Amygdala (tissue), 56 donors: ENCODE data around the gene TACO1.

ENCODE experiments used
- DNase-seq, 56 donors: peaks; one replicate each; lab custom pipeline; 2025; lab: John Stamatoyannopoulos, UW

Gene TACO1

DNA sequence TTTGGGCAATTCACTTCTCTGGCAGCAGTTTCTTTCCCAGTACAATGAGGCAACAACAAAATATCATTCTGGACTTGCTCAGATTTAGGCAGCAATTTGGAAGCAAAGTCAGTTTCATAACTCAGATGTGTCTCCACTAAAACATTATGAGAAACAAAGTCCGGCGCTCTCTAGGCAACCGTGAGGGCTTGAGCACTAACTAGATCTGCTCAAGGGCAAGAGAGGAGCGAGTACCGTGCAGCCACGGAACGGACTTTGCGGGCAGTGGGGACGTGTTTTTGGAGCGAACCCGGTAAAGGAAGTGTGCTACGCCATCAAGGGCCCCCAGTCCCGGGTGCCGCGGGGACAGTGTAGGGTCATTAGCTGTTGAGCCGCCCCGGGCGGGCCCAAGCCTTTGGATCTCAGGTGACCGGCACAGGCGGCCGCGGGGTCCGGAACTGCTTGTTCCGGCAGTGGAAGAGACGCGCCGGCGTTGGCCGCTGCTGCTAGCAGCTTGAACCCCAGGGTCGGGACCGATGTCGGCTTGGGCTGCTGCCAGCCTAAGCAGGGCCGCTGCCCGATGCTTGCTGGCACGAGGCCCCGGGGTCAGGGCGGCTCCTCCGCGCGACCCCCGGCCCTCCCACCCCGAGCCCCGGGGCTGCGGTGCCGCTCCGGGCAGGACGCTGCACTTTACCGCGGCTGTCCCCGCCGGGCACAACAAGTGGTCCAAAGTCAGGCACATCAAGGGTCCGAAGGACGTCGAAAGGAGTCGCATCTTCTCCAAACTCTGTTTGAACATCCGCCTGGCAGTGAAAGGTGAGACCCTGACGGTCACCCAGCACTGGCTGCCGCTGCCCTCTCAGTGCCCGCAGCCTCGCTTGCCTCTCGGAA, at the start of gene TACO1:
Gene TACO1, plus strand, starts transcription at position 327 of the 870 bp plus-strand sequence. Its CDS starts 189 bp downstream, at position 516.
- DNase-seq = peak in 55 of 56 donors; percentile 37 to 84 (median 69)

DNA sequence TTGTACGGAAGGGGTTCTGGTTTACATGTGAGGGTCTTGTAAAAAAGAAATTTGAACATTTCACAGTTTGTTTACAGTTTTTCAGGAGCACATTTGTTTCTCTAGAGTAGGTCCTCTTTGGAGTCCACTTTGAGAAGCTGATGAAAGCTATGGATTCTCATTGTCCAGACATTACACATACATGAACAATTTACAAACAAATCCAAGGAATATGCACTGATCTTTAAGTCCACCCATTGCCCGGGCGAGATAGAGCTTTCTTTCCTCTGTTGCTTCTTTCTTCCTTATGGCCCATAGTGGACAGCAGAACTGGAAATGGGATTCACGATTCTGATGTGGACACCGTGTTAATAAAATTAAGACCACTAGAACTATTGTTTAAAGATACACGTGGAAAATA, 48.5 kb upstream of the TACO1 start:
- DNase-seq = no peak

DNA sequence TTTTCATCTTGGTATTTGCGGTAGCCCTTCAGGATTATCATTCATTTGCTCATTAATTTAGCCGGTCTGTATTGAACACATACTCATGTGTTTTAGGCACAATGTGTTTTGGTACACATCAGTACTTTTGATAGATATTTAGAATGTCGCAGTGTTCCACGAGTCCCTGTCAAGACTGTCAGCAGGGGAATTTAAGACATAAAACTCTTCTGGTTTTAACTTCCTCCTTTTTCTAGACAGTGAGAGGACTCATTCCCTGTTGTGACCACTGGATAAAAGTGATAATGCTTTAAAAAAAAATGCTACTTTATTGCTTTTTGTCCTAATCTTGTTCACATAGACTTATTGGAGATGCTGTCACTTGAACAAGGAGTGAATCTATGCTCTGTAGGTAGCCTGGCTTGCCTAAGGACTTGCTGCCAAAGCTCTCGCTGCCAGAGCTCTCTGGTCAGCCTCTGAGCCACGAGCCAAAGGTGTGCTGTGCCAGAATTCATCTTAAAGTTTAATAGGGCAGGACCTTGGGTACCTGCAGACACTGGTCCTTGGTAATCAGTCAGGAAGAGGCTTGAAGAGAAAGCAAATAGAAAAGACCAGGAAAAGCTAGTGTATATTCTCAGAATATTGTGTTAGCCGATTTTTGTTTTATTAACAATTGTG, 45.1 kb upstream of the TACO1 start:
- DNase-seq = no peak

DNA sequence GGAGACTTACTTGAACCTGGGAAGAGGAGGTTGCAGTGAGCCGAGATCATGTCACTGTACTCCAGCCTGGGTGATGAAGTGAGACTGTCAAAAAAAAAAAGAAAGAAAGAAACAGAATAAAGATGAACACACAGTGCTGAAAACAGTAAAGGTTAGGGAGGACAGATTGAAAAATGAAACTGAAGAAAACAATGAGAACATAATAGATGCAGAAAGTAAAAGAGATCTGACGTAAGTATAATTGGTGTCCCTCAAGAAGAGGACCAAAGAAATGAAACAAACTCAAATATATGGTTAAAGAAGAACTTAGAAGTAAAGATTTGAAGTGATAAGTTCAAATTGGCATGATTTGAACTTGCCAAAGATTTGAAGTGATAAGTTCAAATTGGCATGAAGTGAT, 43.3 kb upstream of the TACO1 start:
- no peak for DNase-seq

DNA sequence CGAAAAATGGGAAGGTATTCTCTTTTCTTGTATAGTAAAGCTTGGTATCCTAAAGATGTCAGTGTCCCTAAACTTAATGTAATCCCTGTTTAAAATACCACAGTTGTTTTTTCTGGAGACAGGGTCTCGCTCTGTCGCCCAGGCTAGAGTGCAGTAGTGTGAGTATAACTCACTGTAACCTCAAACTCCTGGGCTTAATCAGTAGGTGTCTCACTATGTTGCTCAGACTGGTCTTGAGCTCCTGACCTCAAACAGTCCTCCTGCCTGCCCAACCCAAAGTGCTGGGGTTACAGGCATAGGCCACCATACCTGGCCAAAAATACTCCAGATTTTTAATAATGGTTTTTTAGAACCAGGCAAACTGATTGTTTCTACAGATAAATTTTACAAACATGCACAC, 42.3 kb upstream of the TACO1 start:
- DNase-seq = no peak

DNA sequence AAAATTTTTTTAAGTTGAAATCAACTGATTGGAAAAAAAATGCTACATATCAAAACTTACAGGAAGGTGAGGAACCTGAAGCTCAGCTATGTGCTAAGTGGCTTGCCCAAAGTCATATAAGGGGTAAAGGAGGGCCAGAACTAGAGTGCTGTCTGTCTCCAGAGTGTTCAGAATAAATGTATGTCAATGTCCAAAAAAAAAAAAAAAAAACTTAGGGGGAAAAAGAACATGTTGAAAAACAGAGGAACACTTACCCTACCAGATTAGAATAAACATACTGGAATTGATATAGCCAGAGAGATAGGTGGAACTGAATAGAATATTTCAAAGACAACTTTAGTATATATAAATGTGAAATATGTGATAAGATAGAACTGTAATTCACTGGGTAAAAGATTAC, 38.9 kb upstream of the TACO1 start:
- DNase-seq = no peak

DNA sequence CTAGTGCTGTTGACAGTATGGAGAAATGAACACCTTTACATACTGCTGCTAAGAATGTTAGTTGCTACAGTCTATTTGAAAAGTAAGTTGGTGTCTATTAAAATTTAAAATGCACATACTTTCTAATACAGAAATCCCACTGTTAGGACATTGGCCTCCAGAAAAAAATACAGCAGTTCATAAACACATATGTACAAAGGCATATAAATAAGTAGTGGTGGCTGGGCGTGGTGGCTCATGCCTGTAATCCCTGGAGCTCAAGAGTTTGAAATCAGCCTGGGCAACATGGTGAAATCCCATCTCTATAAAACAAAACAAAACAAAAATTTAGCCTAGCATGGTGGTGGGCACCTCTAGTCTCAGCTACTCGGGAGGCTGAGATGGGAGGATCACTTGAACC, 37.4 kb upstream of the TACO1 start:
- no peak for DNase-seq

DNA sequence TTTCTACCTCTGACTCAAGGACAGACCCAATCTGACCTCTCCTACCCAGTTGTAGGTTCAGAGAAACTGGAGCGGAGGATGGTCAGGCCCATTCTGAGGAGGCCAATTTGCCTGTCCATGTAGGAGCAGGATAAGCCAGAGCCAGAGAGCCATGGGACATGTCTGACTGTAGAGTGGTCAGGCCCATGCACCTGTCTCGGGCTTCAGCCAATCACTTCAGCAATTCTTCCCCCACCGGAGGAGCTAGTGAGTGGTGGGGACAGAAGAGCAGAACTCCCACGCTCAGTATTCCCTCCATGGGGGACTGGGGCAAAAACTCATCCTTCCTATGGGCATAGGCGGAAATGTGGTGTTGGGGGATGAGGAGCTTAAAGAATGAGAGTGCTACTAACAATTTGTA, 36.1 kb upstream of the TACO1 start:
- DNase-seq = no peak

DNA sequence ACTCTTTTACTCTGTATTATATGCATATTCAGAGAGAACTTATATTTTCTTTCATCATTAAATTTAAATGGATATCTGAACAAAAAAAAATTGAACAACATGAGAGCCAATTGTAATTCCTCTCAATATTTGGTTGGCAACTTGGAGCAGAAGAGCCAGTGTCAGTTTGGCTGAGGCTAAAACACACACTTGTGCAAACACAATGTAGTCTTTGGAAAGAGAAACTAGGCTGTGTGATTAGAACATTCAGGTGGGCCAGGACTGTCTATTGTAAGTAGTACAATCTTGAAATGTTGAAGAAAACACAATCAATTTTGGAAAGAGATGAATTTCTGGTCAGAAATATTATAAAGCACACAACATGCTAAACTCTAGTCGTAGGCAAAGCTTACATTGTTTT, 33.5 kb upstream of the TACO1 start:
- no peak for DNase-seq

DNA sequence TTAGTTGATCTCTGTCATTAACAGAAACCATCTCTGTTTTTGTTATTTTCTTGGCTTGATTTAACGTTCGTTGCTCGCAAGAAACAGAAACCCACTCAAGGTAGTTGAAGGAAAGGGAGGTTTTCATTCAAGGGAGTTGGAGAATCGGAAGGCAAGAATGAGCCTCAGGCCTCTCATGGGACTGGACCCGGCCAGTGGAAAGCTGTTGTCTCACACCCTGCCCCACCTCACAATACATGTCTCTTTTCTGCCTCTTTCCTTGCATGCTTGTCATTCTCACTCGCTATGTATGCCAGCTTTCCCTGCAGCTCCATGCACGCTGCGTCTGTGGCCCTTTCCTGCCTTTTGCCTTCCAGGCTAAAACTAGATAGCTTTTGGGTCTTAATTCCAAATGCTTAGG, 32.1 kb upstream of the TACO1 start:
- no peak for DNase-seq

DNA sequence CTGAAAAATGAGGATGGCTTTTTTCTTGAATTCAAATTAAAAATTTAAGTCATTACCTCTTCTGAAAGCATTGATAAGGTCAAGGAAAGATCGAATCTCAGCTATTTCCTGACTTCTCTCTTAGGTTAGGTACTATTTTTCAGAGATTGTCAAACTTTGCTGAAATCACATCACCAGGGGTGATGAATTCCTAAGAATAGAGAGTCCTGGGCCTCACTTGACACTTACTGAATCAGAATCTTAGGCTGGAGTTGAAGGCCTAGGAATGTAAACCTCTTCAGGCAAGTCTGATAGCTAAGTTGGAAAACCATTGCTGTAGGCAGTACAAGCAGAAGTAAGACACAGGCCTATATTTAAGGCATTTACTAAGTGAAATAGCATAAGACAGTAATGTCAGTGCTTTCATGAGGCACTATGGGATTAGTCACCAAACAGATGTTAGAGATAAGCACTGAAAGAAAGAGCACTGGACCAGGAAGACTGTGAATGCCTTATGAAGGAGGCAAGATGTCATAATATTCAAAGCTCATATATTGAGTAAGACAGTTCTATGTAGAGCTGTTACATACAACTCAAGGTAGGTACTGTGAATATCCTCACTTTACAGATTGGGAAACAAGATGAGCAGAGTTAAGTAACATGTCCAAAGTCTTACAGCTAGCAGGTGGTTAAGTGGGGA, 28.9 kb upstream of the TACO1 start:
- DNase-seq = no peak

DNA sequence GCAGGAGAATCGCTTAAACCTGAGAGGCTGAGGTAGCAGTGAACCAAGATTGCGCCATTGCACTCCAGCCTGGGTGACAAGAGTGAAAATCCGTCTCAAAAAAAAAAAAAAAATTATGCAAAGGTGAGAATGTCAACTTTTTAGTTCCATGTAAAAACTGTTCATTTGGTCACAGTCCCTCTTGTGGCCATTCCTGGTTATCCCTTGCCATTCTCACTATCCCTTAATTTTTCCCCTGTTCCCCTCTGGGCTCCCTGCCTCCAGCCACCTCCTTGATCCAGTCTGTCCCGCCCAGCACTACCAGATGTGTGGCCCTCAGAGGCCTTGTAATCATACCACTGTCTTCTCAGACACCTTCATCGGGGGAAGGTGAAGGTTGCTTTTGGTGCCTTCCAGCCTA, 27.1 kb upstream of the TACO1 start:
- DNase-seq = no peak

DNA sequence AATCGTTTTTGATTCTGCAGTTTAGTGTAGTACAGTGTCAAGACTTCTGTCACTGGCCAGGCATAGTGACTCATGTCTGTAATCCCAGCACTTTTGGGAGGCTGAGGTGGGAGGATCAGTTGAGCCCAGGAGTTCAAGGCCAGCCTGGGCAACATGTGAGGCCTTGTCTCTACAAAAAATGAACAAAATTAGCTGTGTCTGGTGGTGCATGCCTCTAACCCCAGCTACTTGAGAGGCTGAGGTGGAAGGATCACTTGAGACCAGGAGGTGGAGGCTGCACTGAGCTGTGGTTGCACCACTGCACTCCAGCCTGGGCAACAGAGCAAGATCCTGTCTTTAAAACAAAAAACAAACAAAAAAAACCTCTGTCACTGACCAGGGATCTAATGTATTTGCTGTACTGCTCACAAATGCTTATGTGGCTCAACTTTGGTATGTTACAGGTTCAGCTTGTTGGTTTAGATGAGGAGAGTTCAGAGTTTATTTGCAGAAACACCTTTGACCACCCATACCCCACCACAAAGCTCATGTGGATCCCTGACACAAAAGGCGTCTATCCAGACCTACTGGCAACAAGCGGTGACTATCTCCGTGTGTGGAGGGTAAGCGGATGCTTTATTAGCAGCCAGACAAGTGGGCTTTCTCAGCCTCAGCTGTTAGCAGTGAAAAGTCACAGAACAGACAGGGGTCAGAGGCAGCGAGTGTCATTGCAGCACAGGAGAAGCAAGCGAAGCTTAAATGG, 22.5 kb upstream of the TACO1 start:
- no peak for DNase-seq

DNA sequence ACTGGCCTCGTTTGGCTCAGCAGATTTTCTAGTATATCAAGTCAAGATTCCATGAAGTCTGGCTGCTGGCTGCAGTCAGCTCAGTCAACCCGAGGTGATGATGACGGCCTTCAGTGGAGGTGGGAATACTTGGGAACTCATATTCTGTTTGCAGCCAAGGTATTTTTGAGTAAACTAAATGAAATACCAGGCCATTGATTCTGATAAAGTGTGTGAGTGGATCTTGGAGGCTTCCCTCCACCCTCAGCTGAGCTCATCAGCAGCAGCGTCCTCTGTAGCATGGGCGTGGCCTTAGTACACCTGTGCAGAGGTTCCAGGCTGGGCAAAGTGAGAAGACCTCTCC, 22.0 kb upstream of the TACO1 start:
- DNase-seq = no peak

DNA sequence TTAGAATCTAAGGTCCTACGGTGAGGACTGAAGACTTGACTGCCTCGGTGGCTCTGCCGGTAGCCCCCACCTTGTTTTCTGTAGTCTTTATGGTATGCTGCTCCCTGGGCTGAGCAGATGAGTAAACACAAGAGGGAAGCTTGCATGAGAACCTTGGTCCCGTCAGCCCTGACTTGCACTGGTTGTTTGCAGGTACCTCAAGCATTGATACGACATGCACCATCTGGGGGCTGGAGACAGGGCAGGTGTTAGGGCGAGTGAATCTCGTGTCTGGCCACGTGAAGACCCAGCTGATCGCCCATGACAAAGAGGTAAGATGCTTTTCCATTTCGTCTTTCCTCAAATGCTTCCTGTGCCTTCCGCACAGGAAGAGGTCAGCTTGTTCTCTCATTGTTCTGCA, 21.1 kb upstream of the TACO1 start:
- no peak for DNase-seq

DNA sequence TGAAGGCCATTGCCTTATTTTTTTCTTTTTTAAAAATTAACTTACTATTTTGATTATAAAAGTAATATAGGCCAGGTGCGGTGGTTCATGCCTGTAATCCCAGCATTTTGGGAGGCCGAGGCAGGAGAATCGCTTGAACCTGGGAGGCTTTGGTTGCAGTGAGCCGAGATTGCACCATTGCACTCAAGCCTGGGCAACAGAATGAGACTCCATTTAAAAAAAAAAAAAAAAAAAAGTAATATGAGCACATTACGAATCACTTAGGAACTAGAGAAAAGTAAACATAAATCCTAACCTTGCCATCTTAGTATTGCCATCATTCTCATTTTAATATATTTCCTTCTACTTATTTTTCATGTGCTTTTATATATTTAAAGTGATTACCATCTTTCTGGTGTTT, 12.9 kb upstream of the TACO1 start:
- no peak for DNase-seq

DNA sequence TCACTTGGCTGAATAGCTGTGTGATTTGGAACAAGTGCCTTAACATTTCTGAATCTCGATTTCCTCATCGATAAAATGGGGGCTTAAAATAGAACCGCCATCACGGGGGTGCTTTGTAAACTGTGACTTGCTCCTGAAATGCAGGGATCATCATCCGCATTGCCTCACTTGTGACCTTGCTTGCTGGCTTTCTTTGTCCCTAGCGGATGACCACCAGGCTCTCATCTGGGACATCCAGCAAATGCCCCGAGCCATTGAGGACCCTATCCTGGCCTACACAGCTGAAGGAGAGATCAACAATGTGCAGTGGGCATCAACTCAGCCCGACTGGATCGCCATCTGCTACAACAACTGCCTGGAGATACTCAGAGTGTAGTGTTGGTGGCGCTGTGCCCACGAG, 11.9 kb upstream of the TACO1 start:
- DNase-seq = no peak

DNA sequence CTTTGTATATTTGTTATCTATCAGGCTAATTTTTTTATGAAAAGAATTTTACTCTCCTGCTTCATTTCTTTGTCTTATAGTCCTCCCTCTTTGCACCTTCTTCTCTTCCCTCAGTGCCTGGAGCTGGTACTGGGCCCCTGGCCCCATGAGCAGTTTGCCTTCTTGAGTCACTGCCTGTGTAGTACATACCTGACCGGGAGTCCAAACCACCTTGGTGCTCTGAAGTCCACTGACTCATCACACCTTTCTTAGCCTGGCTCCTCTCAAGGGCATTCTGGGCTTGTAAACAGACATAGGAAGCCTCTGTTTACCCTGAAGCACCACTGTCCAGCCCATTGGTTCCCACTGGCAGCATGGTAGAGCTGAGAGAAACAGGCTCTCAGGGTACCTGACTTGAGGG, 11.0 kb upstream of the TACO1 start:
- DNase-seq = no peak

DNA sequence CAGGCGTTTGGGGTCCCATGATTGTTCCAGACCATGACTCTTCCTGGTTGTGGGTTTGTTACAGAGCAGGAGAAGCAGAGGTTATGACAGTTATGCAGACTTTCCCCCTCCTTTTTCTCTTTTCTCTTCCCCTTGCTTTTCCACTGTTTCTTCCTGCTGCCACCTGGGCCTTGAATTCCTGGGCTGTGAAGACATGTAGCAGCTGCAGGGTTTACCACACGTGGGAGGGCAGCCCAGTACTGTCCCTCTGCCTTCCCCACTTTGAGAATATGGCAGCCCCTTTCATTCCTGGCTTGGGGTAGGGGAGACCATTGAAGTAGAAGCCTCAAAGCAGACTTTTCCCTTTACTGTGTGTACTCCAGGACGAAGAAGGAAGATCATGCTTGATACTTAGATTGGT, 7.9 kb upstream of the TACO1 start:
- DNase-seq = no peak

DNA sequence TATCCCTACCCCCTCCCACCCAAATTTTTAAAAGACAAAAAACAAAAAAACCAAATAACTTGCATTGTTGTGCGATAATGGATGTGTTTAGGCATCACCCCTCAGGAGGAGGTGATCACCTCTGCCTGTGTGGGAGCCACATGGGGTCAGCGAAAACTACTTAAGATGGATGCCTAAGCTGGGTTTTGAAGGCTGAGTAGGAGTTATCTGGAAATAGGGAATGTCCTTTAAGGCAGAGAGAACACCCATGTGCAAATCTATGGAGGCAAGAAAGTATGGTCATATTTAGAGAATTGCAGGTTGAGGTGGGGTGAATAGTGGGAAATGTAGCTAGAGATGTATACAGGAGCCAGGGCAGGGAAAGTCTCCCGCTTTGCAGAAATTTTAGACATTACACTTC, 5.6 kb upstream of the TACO1 start:
- DNase-seq = no peak
